ENCODE measurements around the gene BACH2.

GRCh38 chr6:89963391-89963790 is 333.3 kb downstream of the BACH2 start:
- TF ChIP-seq SRF (IDR thresholded peaks at IDR 0.05; ENCODE audit: low read depth) (no peak), POLR2A (IDR thresholded peaks at IDR 0.05; ENCODE audit: borderline replicate concordance, extremely low read depth, insufficient read depth, insufficient read length) (no peak), EZH2phosphoT487 (IDR thresholded peaks at IDR 0.05; ENCODE audit: borderline replicate concordance) (no peak), EZH2 (IDR thresholded peaks at IDR 0.05) (no peak), POLR2AphosphoS5 (IDR thresholded peaks at IDR 0.05; ENCODE audit: low read depth, low read length) (no peak), JUND (IDR thresholded peaks at IDR 0.05) (no peak), ATF3 (IDR thresholded peaks at IDR 0.05) (no peak), FOSL1 (IDR thresholded peaks at IDR 0.05; ENCODE audit: low read depth) (no peak), SIN3A (IDR thresholded peaks at IDR 0.05; ENCODE audit: low read depth) (no peak)
- TF ChIP-seq, protein P1, sequence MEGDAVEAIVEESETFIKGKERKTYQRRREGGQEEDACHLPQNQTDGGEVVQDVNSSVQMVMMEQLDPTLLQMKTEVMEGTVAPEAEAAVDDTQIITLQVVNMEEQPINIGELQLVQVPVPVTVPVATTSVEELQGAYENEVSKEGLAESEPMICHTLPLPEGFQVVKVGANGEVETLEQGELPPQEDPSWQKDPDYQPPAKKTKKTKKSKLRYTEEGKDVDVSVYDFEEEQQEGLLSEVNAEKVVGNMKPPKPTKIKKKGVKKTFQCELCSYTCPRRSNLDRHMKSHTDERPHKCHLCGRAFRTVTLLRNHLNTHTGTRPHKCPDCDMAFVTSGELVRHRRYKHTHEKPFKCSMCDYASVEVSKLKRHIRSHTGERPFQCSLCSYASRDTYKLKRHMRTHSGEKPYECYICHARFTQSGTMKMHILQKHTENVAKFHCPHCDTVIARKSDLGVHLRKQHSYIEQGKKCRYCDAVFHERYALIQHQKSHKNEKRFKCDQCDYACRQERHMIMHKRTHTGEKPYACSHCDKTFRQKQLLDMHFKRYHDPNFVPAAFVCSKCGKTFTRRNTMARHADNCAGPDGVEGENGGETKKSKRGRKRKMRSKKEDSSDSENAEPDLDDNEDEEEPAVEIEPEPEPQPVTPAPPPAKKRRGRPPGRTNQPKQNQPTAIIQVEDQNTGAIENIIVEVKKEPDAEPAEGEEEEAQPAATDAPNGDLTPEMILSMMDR (IDR thresholded peaks at IDR 0.05 in 2 of 3, conservative IDR thresholded peaks at IDR 0.05 in 1 of 3; ENCODE audit: borderline replicate concordance in 1 of 3, insufficient read depth in 1 of 3, low read depth in 2 of 3, low read length in 2 of 3): no peak
- TF ChIP-seq, protein P2, sequence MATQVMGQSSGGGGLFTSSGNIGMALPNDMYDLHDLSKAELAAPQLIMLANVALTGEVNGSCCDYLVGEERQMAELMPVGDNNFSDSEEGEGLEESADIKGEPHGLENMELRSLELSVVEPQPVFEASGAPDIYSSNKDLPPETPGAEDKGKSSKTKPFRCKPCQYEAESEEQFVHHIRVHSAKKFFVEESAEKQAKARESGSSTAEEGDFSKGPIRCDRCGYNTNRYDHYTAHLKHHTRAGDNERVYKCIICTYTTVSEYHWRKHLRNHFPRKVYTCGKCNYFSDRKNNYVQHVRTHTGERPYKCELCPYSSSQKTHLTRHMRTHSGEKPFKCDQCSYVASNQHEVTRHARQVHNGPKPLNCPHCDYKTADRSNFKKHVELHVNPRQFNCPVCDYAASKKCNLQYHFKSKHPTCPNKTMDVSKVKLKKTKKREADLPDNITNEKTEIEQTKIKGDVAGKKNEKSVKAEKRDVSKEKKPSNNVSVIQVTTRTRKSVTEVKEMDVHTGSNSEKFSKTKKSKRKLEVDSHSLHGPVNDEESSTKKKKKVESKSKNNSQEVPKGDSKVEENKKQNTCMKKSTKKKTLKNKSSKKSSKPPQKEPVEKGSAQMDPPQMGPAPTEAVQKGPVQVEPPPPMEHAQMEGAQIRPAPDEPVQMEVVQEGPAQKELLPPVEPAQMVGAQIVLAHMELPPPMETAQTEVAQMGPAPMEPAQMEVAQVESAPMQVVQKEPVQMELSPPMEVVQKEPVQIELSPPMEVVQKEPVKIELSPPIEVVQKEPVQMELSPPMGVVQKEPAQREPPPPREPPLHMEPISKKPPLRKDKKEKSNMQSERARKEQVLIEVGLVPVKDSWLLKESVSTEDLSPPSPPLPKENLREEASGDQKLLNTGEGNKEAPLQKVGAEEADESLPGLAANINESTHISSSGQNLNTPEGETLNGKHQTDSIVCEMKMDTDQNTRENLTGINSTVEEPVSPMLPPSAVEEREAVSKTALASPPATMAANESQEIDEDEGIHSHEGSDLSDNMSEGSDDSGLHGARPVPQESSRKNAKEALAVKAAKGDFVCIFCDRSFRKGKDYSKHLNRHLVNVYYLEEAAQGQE (IDR thresholded peaks at IDR 0.05; ENCODE audit: low read depth): no peak

All from HCT116 (cell line).